Fibroblast of mammary gland (primary cell): ENCODE measurements around the gene NUDT5.

Source experiments
- DNase-seq: peaks from one replicate; pipeline ENCODE4 v3.0.0-alpha.2; 2010; ENCODE audit warnings: low read depth
- H3K4me3 ChIP-seq: 2 replicates; pipeline ENCODE4 v1.5.1; 2011; ENCODE audit warnings: low read depth, mild to moderate bottlenecking, low read length, moderate library complexity; ENCODE audit not compliant: control insufficient read depth
- TF ChIP-seq, protein P1 (sequence below): conservative IDR thresholded peaks from 2 replicates; pipeline ENCODE4 v1.5.1; 2011; ENCODE audit warnings: low read depth, low read length, inconsistent platforms; ENCODE audit not compliant: control insufficient read depth, insufficient read depth

The NUDT5 gene

DNA sequence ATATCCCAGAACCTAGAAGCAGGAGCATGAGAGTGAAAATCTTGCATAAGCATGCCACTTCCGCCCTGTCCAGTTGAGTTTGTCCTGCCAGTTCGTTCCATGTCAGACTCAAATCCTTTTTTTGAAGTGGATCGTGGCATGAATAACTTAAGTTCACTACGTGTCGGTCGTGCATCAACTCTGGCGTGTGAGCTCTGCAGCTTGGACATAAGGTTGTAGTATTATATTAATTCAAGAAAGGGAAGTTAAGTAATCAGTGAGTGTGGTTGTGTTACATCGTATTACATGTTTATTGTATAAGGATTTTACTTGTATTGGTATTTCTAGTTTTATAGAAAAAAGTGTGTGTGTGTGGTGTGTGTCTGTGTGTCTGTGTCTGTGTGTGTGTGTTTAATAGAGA is 23.3 kb upstream of the NUDT5 start:
- TF ChIP-seq, protein P1, sequence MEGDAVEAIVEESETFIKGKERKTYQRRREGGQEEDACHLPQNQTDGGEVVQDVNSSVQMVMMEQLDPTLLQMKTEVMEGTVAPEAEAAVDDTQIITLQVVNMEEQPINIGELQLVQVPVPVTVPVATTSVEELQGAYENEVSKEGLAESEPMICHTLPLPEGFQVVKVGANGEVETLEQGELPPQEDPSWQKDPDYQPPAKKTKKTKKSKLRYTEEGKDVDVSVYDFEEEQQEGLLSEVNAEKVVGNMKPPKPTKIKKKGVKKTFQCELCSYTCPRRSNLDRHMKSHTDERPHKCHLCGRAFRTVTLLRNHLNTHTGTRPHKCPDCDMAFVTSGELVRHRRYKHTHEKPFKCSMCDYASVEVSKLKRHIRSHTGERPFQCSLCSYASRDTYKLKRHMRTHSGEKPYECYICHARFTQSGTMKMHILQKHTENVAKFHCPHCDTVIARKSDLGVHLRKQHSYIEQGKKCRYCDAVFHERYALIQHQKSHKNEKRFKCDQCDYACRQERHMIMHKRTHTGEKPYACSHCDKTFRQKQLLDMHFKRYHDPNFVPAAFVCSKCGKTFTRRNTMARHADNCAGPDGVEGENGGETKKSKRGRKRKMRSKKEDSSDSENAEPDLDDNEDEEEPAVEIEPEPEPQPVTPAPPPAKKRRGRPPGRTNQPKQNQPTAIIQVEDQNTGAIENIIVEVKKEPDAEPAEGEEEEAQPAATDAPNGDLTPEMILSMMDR = no peak
- no peak overlapping the region for H3K4me3 ChIP-seq
- DNase-seq = no peak

DNA sequence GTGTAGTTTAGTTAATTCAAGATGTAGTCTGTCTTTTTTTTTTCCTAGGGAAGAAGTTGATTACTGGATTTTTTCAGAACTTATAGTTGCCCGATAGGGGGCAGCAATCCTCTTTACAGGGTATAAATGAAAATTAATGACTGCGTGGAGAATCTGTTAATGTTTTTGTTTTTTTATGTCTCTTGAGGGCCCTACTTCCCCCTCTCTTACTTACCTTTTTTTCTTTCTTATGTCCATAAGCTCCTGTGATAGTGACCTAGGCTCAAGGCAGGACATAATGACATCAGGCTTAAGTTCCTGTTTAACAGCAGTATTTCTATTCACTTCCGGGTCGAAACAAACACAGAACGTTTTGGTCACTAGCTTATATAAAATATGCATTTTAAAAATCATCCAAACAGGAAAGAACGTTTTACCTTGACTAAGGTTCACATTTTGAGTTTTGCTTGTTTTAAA is 19.1 kb upstream of the NUDT5 start:
- peak; percentile 69 for DNase-seq
- TF ChIP-seq, protein P1 = peak; percentile 71
- no peak overlapping the region for H3K4me3 ChIP-seq

DNA sequence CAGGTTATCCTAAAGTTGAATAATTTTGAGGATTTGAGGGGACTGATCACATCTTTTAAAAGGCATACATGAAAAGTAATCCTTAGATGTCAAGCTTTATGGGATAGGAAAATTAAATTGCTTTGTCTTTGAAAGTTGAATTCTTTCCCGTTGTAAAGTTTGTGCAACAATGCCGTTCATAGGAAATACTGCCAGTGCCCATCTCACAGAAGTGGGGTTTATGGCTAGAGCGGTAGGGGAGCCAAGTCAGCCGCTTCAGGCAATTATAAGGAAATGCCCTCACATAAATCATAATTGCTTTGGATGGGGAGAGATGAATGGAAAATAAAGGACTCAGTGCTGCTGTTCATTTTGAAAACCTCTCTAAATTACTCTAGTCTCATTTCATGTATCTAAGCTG is 18.4 kb upstream of the NUDT5 start:
- DNase-seq = no peak
- H3K4me3 ChIP-seq = no peak overlapping the region
- TF ChIP-seq, protein P1 = no peak

DNA sequence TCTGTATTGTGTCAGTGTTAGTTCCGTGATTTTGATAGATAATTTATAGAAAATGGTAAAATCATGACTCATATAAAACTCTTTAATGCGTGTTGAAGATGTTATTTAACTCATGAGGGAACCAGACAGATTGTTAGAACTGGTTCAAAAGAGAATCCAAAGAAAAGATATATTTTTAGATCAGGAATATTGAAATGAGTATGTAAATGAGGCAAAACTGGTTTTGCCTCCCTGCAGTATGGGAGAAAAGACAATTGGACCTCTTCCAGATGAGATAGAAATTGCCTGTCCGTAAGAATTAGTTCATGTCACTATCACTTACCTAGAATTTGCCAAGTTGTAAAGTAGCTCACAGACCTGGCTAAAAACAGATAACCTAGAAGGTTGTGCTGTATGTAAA is 17.9 kb upstream of the NUDT5 start:
- DNase-seq = no peak
- TF ChIP-seq, protein P1 = no peak
- H3K4me3 ChIP-seq = no peak overlapping the region

DNA sequence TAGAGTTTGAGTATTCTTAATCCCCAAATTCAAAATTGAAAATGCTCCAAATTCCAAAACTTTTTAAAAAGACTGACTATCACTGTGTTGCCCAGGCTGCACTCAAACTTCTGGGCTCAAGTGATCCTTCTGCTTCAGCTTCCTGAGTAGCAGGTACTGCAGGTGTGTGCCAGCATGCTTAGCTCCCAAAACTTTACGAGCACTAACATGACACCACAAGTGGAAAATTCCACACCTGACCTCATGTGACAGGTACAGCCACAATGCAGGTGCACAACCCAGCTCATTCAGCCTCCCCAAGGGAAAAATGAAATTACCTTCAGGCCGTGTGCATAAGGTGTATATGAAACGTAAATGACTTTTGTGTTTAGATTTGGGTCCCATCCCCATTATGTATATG is 16.8 kb upstream of the NUDT5 start:
- TF ChIP-seq, protein P1 = no peak
- no peak overlapping the region for H3K4me3 ChIP-seq
- DNase-seq = no peak

DNA sequence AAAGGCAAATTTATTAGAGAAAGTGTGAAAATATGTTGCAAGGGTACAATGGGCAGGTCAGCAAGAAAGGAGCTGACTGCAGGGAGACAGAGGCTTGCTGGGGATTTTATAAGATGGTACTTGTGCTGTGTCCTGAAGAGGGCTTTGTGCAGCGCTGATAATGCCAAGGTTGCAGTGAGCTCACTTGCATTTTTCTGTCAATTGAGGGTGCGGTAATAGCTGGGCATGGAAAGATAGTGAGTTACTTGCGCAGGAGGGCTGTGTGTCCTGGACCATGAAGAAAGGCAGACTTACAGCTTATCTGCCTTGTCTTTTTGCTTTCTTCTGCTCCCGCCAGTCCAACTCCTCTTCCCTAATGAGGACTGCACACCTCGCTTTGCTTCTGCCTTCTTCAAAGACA is 12.8 kb upstream of the NUDT5 start:
- TF ChIP-seq, protein P1 = no peak
- no peak overlapping the region for H3K4me3 ChIP-seq
- DNase-seq = no peak

DNA sequence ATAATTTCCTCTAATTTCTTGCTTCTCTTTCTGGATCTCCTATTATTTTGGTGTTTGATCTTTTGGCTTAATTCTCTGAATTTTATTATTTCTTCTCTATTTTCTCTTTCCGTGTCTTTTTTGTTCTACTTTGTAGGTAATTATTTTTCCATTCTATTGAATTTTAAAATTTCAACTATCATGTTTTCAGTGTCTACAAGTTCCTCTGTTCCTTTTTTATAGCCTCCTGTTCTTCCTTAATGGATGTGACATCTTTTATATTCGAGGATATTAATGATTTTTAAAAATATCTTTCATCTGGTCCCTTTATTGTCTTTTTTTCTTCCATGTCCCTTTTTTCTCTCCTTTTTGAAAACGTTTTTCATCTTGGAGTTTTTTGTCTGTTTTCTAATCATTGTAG is 11.4 kb upstream of the NUDT5 start:
- H3K4me3 ChIP-seq = no peak overlapping the region
- no peak for DNase-seq
- TF ChIP-seq, protein P1 = no peak
